Measurements from ENCODE around the gene BCL2.

DNA sequence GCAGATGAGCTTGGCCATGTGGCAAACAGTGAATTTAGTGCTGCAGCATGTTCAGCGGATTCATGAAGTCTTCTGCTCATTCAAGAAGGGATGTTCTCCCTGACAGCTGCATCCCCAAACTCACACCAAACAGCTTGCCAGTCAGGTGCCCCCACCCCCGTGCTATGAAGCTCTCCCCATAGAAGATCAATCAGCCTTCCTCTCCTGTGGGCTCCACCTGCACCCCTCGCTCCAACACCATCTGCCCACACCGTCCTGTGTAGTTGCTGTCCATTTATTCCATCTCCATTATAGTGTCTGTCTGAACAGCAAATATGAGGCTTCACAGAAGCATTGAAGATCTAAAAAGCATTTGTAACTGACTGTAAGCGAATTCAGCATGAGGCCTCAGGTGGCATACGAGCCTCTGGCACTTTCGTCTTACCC lies 218.9 kb downstream of the BCL2 start:
- TF ChIP-seq, protein P1, sequence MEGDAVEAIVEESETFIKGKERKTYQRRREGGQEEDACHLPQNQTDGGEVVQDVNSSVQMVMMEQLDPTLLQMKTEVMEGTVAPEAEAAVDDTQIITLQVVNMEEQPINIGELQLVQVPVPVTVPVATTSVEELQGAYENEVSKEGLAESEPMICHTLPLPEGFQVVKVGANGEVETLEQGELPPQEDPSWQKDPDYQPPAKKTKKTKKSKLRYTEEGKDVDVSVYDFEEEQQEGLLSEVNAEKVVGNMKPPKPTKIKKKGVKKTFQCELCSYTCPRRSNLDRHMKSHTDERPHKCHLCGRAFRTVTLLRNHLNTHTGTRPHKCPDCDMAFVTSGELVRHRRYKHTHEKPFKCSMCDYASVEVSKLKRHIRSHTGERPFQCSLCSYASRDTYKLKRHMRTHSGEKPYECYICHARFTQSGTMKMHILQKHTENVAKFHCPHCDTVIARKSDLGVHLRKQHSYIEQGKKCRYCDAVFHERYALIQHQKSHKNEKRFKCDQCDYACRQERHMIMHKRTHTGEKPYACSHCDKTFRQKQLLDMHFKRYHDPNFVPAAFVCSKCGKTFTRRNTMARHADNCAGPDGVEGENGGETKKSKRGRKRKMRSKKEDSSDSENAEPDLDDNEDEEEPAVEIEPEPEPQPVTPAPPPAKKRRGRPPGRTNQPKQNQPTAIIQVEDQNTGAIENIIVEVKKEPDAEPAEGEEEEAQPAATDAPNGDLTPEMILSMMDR (IDR thresholded peaks at IDR 0.05) = no peak
- TF ChIP-seq GATA2 (CRISPR knock-in tag; IDR thresholded peaks at IDR 0.05) (no peak), FOXM1 (IDR thresholded peaks at IDR 0.05; ENCODE audit: low read depth) (no peak), NRF1 (IDR thresholded peaks at IDR 0.05; ENCODE audit: low read depth, low read length) (no peak)
- TF ChIP-seq, protein P2, sequence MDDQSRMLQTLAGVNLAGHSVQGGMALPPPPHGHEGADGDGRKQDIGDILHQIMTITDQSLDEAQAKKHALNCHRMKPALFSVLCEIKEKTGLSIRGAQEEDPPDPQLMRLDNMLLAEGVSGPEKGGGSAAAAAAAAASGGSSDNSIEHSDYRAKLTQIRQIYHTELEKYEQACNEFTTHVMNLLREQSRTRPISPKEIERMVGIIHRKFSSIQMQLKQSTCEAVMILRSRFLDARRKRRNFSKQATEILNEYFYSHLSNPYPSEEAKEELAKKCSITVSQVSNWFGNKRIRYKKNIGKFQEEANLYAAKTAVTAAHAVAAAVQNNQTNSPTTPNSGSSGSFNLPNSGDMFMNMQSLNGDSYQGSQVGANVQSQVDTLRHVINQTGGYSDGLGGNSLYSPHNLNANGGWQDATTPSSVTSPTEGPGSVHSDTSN (IDR thresholded peaks at IDR 0.05) = no peak

Measured in SK-N-SH (cell line).